Activated gamma-delta T cell treated with Interleukin-2 at 50 U/mL for 16 hours (primary cell): ENCODE measurements around the gene EHF.

Source experiments
- DNase-seq: peaks from one replicate; pipeline ENCODE4 v3.0.0-alpha.2; 2020

Gene EHF

DNA sequence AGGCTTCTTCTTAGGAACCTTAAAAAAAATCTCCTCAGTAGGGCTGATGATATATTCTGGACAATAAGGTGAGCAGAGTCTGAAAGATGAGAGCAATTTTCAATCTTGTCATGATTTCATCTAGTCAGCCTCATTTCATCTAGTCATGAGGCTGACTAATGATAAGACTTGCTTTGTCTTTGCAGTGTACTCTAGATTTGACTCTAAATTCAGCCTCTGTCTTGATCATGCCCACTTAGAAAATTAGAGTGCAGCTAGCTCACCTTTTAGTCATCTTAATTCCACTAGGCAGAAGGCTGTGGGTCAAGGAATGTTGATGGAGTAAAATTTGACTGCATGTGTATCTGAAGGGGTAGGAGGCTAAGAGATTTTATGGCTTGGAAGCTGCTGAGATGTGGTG lies 5.5 kb downstream of the EHF start:
- DNase-seq, result no peak

DNA sequence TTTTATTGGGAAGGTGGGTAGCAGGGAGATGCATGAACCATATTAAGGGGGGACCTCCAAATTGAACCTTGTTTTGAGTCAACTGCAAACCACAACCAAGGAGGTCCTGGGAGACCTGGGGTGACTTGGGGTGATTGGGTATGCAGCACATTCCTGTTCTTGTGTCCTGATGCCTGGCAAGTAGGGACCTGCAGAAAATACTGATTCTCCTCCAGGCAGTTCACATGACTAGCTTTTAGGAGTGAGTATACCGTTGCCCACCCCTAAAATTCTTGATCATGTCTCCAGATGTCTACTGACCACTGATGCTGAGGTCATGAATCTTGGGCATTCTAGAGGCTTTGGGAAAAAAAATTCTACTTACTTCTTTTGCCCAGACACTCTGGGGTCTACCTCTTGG lies 6.3 kb downstream of the EHF start:
- DNase-seq, result no peak

DNA sequence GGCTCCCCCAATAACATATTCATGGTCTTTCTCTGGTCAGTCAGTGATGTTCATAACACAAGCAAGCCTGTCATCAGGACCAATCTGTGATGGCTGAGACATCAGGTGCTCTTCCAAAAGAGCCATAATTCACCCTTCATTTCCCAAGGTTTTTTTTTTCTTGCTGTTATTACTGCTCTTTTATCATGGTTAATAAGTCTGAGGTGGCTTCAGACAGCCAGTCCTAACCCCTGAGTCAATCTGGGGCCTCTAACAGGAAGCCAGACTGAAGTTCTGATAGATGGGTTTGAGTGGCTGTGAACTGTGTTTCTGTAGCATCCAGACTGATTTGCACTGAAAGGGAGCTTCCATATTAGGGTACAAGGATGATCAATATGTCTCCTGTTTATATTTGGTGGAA lies 8.8 kb downstream of the EHF start:
- no peak for DNase-seq

DNA sequence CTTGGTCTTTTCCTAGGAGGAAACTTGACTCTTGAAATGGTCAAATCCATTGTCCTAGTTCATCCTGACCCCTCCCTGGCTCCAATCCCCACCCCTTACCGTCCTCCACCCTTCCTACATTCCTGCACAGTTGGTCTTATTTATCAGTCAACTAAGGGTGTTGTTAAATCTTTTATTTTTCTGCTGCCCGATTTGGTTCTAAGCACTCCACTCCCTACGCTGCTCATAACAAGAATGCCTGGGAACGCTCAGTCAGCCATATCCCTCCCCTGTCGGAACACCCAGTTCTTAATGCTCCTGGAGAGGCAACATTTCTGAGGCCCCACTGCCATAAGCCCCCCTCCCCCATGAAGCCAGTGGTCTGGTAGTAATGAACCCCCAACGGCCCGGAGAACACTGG lies 9.7 kb downstream of the EHF start:
- DNase-seq, result no peak

DNA sequence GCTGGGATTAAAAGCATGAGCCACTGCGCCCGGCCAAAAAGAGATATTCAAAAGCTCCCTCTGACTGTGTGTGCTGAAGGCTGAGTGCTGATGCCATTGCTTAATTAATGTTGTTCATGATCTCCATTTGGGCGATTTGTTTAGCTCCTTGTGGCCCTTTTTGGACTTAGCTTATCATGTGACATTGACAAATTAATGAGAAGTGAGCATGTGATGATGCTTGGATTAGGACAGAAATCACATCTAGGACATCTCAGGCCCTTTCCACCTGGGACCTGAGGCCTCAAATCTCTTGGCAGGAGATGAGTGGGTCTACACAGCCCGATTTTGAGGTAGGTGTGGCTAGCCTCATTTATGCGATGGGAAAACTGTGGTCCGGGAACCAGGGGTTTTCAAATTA lies 10.4 kb downstream of the EHF start:
- no peak for DNase-seq

DNA sequence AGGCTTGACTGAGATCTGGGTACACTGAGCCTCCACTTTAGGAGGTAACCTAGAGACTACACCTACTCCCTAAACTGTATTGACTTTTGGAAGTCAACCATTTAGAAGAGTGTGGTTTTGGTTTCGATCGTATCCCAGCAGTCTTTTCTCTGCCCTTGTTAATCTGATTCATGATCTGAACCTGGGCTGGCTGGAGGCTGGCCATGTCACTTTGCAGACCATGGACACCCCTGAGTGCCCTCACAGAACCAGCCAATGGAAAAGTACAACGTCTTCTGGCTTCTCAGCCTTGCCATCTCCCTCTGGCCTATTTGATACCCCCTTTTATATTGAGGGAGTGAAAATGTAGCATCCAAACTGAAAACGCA lies 10.8 kb downstream of the EHF start:
- DNase-seq, result no peak

DNA sequence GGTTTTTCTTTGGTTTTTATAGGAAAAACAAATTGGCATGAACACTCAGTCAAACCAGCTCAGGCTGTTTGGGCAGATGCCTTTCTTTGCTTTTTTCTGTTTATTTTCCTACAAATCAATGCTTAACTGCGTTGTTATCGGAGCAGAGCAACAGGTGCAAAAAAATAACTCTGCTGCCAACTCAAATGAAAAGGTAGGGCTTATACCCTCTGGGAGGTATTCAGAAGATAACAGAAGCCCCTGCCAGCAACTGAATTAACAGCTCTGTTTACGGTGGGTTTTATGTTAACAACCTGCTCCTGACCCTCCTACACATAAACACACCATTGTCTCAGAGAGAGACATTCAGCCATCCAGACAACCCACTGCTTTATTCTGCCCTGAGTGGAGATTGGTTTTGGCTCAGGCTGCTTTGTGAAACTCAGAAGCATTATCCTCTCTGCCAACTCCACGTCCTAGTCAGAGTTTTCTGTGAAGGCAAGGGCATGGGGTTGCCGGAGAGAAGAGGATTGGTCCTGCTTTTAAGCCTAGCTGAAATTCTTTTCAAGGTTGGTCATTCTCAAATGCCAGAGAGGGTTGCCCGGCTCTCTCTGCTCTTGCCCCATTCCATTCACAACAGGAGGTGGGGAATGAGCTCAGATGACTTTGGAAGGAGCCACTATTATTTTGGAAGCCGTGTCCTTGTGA lies 11.4 kb downstream of the EHF start:
- DNase-seq, result no peak

DNA sequence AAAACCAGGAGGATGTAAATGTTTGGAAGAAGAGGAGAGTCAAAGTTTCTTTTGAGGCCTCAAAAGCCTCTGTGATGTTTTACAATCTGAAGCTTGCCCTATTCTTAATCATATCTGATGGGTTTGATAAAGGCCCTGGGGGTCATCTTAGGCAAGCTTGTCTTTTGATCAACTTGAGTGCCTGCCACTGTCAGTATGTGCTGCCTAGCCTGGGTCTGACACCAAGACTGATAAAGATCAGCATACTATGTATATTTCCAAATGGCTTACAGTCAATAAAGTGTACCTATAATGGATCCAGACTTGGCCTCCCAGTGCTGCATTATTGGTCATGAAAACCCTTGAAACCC lies 12.7 kb downstream of the EHF start:
- DNase-seq, result no peak

DNA sequence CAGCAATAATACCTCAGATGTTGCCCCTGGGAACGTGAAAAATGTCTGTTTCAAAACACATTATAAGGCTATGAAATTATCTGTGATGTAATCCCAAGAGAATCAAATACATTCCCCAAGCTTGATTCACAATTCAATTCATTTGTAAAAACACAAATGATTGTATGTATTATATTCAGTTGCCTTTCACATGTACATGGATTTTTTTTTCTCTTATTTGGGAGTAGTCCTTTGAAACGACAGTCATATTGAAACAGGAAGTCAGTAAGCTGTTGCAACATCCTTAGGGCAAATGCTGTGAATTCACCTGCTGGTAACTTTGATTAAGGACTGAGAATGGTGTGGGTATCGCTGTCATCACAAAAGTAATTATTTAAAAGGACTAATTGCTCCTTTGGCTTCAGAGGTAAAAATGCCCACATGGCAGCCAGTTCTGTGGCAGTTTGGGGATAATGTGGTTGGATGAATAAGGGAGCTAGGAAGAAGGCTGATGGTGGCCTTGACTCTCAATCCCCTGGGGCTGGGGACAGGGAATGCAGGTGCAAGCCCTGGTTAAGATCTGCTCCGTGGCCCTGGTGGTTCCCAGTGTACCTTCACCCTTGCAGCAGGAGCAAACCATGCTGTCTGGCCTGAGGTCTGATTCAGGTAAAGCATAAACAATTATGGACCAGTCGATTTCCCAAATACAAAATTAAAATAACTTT lies 13.2 kb downstream of the EHF start:
- DNase-seq, result no peak

DNA sequence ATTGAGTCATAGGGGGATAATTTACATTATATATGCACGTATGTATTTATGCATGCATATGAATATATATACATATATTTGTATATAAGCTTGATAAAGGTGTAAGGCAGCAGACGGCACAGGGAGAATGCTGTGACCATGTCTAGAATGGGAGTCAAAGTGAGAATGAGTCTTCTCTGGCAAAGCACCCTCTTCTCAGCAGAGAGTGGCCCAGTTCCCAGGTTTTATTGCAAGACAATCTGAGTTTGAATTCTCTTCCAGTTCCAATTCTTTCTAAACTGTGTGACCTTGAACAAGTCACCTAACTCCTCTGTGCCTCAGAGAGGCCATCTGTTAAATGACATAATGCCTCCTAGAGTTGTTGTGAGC lies 13.8 kb downstream of the EHF start:
- no peak for DNase-seq

DNA sequence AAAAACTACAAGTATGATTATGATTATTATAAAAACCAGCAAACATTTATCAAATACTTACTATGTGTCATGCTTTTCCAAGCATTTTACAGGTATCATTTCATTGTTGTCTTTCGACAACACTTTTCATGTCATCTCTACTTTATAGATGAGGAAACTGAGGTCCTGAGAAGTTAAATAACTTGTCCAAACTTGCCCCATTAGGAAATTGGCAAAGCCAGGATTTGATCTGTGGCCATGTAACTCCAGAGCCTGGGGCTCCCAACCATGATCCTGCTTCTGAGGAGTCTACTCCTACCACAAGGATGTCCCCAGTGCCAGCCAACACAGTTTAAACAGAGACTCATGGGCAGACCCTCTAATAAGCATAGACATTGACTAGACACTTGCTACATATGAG lies 15.2 kb downstream of the EHF start:
- no peak for DNase-seq

DNA sequence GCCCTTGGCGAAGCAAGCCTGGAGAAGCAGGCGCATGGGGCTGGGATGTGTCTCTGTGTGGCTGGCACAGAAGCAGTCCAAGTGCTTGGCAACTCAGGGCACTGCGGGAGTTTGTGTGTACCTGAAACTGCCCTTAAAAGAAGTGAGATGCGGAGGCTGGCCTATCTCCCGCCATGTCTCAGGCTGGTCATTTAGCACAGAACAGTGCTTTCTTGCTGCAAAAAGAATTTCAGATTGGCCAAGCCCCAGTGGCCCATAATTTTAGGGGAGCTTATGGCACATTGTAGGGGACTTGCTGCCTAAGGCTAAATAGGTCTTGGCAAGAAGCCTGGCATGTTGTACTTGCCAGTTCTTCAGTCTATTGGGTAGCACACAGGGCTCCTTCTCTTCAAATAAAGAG lies 16.4 kb downstream of the EHF start:
- no peak for DNase-seq

DNA sequence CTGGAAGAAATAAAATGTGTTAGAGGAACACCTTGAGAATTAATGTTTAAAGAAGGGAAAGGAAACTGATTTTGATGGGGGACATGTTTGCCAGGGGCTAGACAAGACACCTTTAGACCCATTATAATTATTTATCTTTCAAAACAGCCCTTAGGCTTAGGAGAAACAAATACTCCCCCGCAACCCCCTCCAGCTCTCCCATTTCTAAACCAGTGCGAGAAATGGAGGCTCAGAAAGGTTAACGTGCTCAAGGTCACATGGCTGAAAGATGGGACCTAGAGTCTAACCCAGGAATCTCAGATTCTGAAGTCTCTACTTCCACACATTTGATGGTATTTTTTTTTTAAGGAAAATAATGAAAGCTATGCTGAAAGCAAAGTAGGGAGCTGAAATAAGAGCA lies 18.0 kb downstream of the EHF start:
- DNase-seq, result no peak

DNA sequence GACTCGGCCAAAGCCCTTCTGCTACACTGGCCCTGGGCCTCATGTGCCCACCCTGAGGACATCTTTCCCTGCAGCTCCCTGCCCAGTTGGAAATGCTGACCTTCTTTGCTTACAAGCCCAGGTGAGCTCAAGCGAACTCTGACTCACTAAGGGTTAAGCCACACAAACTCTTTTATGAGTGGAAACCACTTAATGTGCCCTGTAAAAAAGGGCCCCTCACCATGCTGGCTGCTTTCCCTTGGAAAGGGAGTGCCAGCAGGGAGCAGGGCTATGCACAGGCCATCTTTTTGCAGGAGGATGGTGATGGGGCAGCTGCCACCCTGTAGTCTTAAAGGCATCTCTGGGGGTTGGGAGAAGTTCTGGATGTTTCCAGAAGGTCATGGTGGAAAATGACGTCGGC lies 18.7 kb downstream of the EHF start:
- no peak for DNase-seq

DNA sequence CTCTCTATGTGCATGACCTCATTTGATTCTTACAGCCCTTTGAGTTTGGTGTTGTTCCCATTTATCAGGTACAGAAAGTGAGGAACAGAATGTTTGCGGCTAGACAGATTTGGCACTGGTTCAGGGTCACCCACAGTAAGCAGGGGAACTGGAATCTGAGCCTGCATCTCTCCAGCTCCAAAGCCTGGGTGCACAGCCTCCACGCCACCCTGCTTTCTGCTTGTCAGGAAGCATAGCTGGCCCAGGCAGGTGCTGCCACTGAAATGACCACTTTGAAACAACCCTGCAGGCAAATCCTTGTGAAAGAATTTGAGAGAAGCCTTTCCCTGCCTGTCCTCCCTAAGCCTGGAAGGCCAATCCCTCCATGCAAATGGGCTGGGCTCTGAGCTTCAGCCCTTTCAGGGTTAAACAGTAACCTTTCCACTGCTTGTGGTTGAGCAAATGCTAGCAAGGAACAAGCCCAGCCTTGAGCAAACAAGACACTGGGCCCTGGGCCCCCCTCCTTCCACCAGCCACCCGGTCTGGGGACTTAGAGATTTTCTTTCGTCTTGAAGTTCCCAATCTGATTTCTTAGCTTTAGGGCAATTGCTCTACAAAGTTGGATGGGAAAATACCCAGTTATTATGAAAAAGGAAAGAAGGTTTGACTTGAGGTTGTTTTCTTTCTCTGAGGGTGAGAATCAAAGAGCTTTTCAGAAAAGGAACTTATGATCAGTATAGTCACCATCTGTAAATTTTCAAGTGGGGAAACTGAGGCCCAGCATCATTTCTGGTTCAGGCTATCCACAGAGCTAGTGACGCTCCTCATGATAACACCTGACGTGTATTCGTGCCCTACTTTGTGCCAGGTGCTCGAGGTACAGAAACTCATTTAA lies 19.4 kb downstream of the EHF start:
- DNase-seq, result no peak

DNA sequence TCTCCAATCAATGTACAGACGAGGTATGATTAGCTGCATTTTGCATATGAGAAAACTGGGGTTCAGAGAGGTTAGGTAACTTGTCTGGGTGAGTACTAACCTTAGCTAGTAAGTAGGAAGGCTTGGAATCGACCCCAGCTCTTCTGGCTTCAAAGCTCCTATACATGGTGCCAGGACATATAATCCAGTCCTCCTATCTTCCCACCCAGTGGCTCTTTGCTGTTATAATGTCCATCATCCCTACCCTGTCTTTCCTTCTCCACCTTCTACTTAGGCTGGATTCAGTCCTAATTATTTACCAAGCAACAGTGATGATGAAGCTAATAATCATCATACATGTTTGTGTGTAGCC lies 20.0 kb downstream of the EHF start:
- DNase-seq, result no peak

DNA sequence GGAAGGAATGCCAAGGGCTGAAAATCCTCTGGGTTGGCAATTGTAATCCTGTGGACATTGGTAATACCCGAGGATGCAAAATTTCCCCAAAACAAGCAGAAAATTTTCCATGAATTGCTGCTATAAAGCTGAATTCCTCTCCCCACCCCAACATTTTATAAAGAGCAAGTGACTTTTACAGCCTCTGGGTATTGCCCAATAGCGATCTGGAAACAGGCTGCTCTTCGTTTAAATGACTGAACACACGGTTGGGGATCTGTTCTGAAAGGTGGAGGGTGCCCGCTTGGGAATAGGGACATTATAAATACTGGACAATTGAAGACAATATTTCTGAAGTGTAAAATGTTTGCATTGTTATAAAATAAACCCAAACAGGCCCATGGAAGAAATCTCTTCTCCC lies 20.6 kb downstream of the EHF start:
- DNase-seq, result no peak

DNA sequence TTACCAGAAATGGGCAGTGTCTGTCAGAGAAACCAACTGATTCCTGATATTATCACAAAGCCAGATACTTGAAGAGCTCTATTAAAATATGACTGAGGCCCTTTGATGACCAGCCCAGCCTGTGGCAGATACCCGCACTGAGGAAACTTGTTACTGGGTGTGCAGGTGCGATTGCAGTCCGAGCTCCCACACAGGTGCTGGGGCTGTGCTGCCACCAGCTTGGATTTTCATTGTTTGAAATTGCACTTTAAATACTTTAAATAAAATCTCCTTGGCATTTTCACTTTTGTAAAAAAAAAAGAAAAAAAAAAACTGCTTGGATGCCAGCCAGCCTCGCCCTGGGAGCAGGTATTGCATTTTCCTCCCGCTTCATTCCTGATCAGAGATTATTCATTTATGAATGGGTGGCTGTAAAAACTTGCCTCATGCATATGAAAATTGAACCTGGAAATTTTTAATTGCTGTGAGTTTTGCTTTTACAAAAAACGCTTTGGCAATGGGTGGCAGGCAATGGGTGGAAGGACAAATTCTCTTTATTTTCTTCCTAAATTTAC lies 21.2 kb downstream of the EHF start:
- no peak for DNase-seq

DNA sequence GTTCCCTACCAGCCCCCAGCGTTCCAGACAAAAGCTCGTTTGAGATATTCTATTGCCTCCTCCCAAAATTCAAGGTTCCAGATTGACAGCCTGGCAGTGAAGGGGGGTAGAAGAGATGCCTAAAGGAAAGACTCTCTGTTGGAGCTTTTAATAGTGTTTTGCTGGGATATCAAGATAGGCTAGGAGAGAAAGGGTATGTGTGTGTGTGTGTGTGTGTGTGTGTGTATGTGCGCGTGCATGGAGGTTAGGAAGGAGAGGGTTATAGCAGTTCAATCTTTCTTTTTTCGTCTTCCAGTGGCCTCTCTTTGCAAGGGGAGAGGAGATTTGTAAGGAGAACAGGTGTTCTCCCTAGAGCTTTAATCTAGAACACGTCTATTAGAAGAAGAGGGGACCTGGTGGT lies 22.0 kb downstream of the EHF start:
- DNase-seq, result no peak

DNA sequence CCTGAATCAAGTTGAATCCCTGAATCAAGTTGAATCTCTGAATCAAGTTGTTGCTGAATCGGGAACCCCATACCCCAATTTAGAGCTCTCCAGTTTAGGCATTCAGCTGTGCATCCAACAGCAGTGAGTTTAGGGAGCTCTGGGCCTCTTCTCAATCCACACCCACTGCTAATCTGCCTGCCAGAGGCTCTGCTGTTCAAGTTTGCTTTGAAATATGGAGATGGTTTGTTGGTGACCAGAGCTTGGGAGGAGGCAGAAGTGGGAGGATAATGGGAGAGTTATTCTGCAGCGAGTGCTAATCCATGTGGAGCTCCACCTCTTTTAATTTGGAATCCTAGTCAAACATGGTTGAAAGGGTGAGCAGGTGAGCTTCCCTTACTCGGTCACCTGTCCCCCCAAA lies 22.4 kb downstream of the EHF start:
- DNase-seq, result no peak

DNA sequence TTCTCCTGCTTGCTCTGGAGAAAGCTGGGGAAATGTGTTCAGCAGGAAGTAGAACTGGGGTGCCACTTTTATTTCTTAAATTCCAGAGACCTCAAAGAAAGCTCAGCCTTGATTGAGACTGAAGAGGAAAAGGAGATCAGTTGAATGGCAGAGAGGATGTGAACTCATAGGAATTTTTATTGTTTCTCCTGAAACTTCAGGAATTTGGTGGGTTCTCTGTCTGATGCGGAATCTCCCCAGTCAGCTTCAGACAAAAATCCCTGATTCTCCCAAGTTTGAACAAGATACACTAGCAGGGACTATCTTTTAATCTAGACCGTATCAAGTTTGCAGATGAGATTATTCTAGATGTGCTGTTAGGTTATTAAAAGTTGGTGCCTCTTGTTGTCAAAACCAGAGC lies 23.0 kb downstream of the EHF start:
- no peak for DNase-seq

DNA sequence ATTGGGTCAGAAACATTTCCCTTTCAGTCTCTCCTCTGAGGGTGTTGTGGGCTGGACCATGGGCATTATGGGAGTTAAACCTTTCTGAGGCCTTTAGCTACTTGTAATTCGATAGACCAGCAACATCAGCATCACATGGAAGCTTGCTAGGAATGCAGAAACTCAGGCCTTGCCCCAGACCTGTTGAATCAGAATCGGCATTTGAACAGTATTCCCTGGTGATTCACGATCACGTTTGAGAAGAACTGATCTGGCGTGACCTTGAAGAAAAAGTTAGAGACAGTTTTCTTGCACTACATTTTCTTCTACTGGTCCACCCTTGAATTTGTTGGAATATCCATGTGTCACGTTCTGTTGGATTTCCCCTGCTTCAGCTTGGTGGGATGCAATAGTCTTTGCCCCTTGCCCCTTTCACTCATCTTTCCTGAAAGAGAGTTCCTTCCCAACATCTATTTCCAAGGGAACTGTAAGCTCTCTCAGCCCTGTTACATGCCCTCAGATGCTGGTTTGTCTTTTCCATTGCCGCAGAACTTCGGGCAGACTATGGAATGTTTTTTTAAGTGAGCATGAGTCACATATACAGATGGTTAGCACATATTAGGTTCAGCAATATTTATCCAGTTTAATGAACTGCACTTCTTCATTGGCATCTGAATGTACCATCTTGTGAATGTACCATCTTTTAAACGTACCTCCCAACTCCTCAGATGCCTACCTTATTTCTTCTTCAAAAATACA lies 23.9 kb downstream of the EHF start:
- no peak for DNase-seq

DNA sequence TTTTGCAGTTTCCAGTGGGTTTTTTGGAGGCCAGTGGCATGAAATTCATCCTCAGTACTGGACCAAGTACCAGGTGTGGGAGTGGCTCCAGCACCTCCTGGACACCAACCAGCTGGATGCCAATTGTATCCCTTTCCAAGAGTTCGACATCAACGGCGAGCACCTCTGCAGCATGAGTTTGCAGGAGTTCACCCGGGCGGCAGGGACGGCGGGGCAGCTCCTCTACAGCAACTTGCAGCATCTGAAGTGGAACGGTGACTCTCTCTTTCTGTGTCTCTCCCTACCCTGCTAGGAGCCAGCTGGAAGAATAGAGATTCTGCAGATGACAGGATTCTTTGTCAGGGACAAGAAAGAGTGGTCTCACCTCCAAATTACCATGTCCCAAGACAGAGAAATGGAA lies 25.5 kb downstream of the EHF start:
- DNase-seq, result no peak

DNA sequence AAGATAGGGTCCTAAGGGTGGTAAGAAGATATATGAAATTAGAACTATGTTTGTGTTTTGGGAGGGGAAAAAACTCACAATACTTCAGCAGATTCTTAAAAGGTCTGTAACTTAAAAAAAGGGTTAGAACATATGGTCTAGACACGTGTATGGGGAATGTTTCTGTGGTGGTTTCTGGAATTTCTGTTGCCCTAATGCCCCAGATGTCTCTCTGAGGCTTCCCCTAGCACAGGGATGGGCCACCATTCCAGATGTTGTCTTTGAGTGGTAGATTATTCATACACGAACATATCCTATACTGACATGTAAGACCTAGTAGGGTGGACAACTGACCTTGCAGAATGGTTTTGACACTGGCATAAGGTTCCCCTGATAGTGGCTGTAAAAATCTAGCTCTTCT lies 26.2 kb downstream of the EHF start:
- DNase-seq, result no peak
